Brain microvascular endothelial cell (primary cell): ENCODE measurements around the gene PGPEP1.
"Not testable (repeated sequence)": the region's sequence is repeated elsewhere in the genome, so short reads cannot be mapped to it uniquely, and the experiment has no call there.

Experiments
- DNase-seq: peaks from one replicate; pipeline ENCODE4 v3.0.0-alpha.2; 2020
- H3K27ac ChIP-seq: fragments of 250-450 bp; sonication (Bioruptor Pico); 2 replicates; pipeline ENCODE4 v1.5.1; 2020; ENCODE audit warnings: mild to moderate bottlenecking, moderate library complexity
- H3K27me3 ChIP-seq: fragments of 250-450 bp; sonication (Bioruptor Pico); replicated peaks from 2 replicates; pipeline ENCODE4 v1.5.1; 2020; ENCODE audit warnings: mild to moderate bottlenecking
- H3K36me3 ChIP-seq: fragments of 250-450 bp; sonication (Bioruptor Pico); replicated peaks from 2 replicates; pipeline ENCODE4 v1.5.1; 2020; ENCODE audit warnings: mild to moderate bottlenecking
- H3K4me3 ChIP-seq: 2 replicates; pipeline ENCODE4 v1.5.1; 2011; ENCODE audit warnings: low read depth, mild to moderate bottlenecking, control low read depth, low read length, moderate library complexity
- in situ Hi-C: cut with HindIII; loops from 2 replicates; pipeline ENCODE4 v1.10.0; 2017; ENCODE audit warnings: low sequenced_read_pairs, low pct_ligation_motif_present
- TF ChIP-seq, protein P1 (sequence below): IDR thresholded peaks from 2 replicates; pipeline ENCODE4 v1.5.1; 2011; ENCODE audit warnings: low read depth, mild to moderate bottlenecking, moderate library complexity, low read length, control low read depth, inconsistent platforms; ENCODE audit errors: missing control alignments

PGPEP1 gene

DNA sequence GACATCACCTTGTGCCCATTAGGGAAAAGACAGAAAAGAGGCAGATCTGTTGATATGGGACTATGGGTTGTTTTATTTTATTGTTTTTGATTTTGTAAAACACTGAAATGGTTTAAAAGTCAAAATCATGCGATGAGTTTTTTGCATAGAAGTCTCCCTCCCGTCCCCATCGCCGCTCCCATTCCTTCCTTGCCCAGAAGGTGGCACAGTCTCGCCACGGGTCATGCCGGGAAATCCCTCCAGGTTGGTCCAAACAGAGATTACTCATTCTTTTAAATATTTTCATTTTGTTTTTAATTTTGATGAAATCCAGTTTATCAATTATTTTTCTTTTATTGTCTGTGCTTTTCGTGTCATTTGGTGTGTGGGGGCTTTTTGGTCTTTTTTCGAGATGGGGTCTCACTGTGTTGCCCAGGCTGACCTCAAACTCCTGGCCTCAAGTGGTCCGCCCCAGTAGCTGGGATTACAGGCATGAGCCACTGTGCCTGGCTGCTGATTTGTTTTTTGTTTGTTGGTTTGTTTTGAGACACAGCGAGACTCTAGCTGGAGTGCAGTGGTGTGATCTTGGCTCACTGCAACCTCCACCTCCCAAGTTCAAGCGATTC lies 9.2 kb downstream of the PGPEP1 start:
- in situ Hi-C loops: no loop called here
- Histone ChIP-seq H3K27ac (no peak overlapping the region), H3K36me3 (peaks cover 4% of the 10 kb centered on the region), H3K27me3 (no peaks in the 10 kb centered on the region), H3K4me3 (no peak overlapping the region)
- TF ChIP-seq, protein P1, sequence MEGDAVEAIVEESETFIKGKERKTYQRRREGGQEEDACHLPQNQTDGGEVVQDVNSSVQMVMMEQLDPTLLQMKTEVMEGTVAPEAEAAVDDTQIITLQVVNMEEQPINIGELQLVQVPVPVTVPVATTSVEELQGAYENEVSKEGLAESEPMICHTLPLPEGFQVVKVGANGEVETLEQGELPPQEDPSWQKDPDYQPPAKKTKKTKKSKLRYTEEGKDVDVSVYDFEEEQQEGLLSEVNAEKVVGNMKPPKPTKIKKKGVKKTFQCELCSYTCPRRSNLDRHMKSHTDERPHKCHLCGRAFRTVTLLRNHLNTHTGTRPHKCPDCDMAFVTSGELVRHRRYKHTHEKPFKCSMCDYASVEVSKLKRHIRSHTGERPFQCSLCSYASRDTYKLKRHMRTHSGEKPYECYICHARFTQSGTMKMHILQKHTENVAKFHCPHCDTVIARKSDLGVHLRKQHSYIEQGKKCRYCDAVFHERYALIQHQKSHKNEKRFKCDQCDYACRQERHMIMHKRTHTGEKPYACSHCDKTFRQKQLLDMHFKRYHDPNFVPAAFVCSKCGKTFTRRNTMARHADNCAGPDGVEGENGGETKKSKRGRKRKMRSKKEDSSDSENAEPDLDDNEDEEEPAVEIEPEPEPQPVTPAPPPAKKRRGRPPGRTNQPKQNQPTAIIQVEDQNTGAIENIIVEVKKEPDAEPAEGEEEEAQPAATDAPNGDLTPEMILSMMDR: peak; percentile 93
- DNase-seq: peak; percentile 46

- no peak overlapping the region for H3K27ac ChIP-seq
- in situ Hi-C loops: no loop called here
- TF ChIP-seq, protein P1: no peak
- no peak overlapping the region for H3K4me3 ChIP-seq
- no peak for DNase-seq
- no peaks in the 10 kb centered on the region for H3K27me3 ChIP-seq
- H3K36me3 ChIP-seq: peaks cover 4% of the 10 kb centered on the region
Observed at GRCh38 chr19:18350490-18350889, 10.1 kb downstream of the PGPEP1 start.

GRCh38 chr19:18351544-18351943 lies 11.1 kb downstream of the PGPEP1 start:
- Histone ChIP-seq H3K27me3 (no peaks in the 10 kb centered on the region), H3K27ac (no peak overlapping the region), H3K36me3 (peaks cover 4% of the 10 kb centered on the region), H3K4me3 (no peak overlapping the region)
- DNase-seq: no peak
- in situ Hi-C loops: no loop called here
- TF ChIP-seq, protein P1: no peak

DNA sequence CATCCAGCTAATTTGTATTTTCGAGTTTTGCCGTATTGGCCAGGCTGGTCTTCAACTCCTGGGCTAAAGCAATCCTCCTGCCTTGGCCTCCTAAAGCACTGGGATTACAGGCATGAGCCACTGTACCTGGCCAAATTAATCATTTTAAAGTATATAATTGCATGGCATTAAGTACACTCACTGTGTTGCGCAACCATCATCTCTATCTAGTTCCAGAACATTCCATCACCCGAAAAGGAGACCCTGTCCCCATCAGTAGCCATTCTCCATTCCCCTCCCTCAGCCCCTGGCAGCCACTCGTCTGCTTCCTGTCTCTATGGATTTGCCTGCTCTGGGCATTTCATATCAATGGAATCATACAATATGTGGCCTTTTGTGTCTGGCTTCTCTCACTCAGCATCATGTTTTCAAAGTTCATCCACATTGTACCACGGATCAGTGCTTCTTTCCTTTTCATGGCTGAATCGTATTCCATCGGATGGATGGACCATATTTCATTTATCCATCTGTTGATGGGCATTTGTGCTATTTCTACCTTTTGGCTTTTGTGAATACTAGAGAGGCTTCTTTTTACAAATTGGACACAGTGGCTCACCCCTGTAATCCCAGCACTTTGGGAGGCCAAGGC lies 13.1 kb downstream of the PGPEP1 start:
- TF ChIP-seq, protein P1: no peak
- H3K27ac ChIP-seq: no peak overlapping the region
- in situ Hi-C loops: no loop called here
- DNase-seq: no peak
- no peak overlapping the region for H3K4me3 ChIP-seq
- peaks cover 12% of the 10 kb centered on the region for H3K36me3 ChIP-seq
- no peaks in the 10 kb centered on the region for H3K27me3 ChIP-seq

GRCh38 chr19:18354743-18355142 lies 14.3 kb downstream of the PGPEP1 start:
- H3K27me3 ChIP-seq, DNase-seq, H3K4me3 ChIP-seq, in situ Hi-C loops, H3K27ac ChIP-seq: not testable (repeated sequence)
- H3K36me3 ChIP-seq: peaks cover 16% of the 10 kb centered on the region

- TF ChIP-seq, protein P1: no peak
- Histone ChIP-seq H3K4me3 (no peak overlapping the region), H3K36me3 (peaks cover 12% of the 10 kb centered on the region), H3K27ac (no peak overlapping the region), H3K27me3 (no peaks in the 10 kb centered on the region)
- in situ Hi-C loops: no loop called here
- no peak for DNase-seq
Observed at GRCh38 chr19:18357041-18357440, 16.6 kb downstream of the PGPEP1 start.
